Neural progenitor cell (in vitro differentiated cells): ENCODE data around the gene KLHL30. TPM values are rescaled to one million over a fixed set of nuclear protein-coding genes. Genes with fewer than 3 reads are reported as not detected.
A peak's percentile ranks its signal among the peaks of the same experiment; 100 is the strongest.

Experiments used
- DNase-seq: peaks from one replicate; pipeline ENCODE4 v3.0.0-alpha.2; 2016; ENCODE audit warnings: low spot score
- H2AFZ ChIP-seq: fragments of 200-600 bp; sonication (generic); replicated peaks from 2 replicates; pipeline ENCODE4 v1.6.1; 2016; ENCODE audit warnings: antibody characterized with exemption
- H3F3A ChIP-seq: fragments of 200-600 bp; sonication (generic); 2 replicates; pipeline ENCODE4 v1.6.1; 2016; ENCODE audit warnings: antibody characterized with exemption, low read depth
- H3K27ac ChIP-seq: fragments of 200-600 bp; sonication (generic); 2 replicates; pipeline ENCODE4 v1.5.1; 2016; ENCODE audit warnings: mild to moderate bottlenecking
- H3K27me3 ChIP-seq: fragments of 200-600 bp; sonication (generic); 2 replicates; pipeline ENCODE4 v1.6.1; 2016; ENCODE audit warnings: mild to moderate bottlenecking, moderate library complexity
- H3K36me3 ChIP-seq: fragments of 200-600 bp; sonication (generic); 2 replicates; pipeline ENCODE4 v1.5.1; 2016
- H3K4me1 ChIP-seq: fragments of 200-600 bp; sonication (generic); 2 replicates; pipeline ENCODE4 v1.6.1; 2016; ENCODE audit warnings: mixed run types
- H3K4me2 ChIP-seq: fragments of 200-600 bp; sonication (generic); 2 replicates; pipeline ENCODE4 v1.6.1; 2016
- H3K4me3 ChIP-seq: fragments of 200-600 bp; sonication (generic); 2 replicates; pipeline ENCODE4 v1.5.1; 2016
- H3K79me2 ChIP-seq: fragments of 200-600 bp; sonication (generic); 2 replicates; pipeline ENCODE4 v1.6.1; 2016; ENCODE audit warnings: low read depth
- H3K9ac ChIP-seq: fragments of 200-600 bp; sonication (generic); 2 replicates; pipeline ENCODE4 v1.6.1; 2016
- H3K9me3 ChIP-seq: fragments of 200-600 bp; sonication (generic); 2 replicates; pipeline ENCODE4 v1.5.1; 2016; ENCODE audit warnings: low read depth
- H4K20me1 ChIP-seq: fragments of 200-600 bp; sonication (generic); 2 replicates; pipeline ENCODE4 v1.6.1; 2016; ENCODE audit warnings: low read depth
- H3K27ac Mint-ChIP-seq: 3 replicates; pipeline ENCODE4 v1.8.0; 2021; ENCODE audit warnings: mixed read lengths
- H3K27me3 Mint-ChIP-seq: 2 replicates; pipeline ENCODE4 v1.8.0; 2022; ENCODE audit warnings: low read depth, mild to moderate bottlenecking, inconsistent platforms, moderate library complexity, mixed read lengths; ENCODE audit not compliant: insufficient read depth
- H3K36me3 Mint-ChIP-seq: 3 replicates; pipeline ENCODE4 v1.8.0; 2021; ENCODE audit warnings: mixed read lengths
- H3K4me1 Mint-ChIP-seq: 3 replicates; pipeline ENCODE4 v1.8.0; 2021; ENCODE audit warnings: mixed read lengths
- H3K4me3 Mint-ChIP-seq: 3 replicates; pipeline ENCODE4 v1.8.0; 2021; ENCODE audit warnings: mild to moderate bottlenecking, moderate library complexity, mixed read lengths
- H3K9me3 Mint-ChIP-seq: 3 replicates; pipeline ENCODE4 v1.8.0; 2020; ENCODE audit warnings: mixed read lengths
- CTCF ChIP-seq: fragments of 200-600 bp; sonication (generic); IDR thresholded peaks from 2 replicates; pipeline ENCODE4 v1.5.1; 2017; ENCODE audit warnings: antibody characterized with exemption, mild to moderate bottlenecking
- EZH2 ChIP-seq: fragments of 200-600 bp; sonication (generic); IDR thresholded peaks from 2 replicates; pipeline ENCODE4 v1.6.1; 2017; ENCODE audit warnings: antibody characterized with exemption, mild to moderate bottlenecking, moderate library complexity
- EZH2phosphoT487 ChIP-seq: fragments of 200-600 bp; sonication (generic); IDR thresholded peaks from 2 replicates; pipeline ENCODE4 v1.6.1; 2017; ENCODE audit warnings: antibody characterized with exemption
- total RNA-seq: library from RNA; depleted of rRNA; stranded (reverse); fragments of >200 nt; gene quantifications from 2 replicates; pipeline ENCODE4 v1.2.3, GENCODE V29; 2015; ENCODE audit warnings: low replicate concordance

The KLHL30 gene
- total RNA-seq, 1 donor from 2014 or later = not detected

GRCh38 chr2:238120463-238121298 lies 17.8 kb upstream of the KLHL30 start:
- H3K4me1 Mint-ChIP-seq = no peaks in the 10 kb centered on the region
- TF ChIP-seq CTCF (peak; percentile 38), EZH2 (no peak), EZH2phosphoT487 (no peak)
- peak overlapping the region; percentile 42 for H2AFZ ChIP-seq
- peaks cover 14% of the 10 kb centered on the region for H3K27me3 ChIP-seq
- no peak overlapping the region for H3K27ac Mint-ChIP-seq
- H3K36me3 ChIP-seq = no peaks in the 10 kb centered on the region
- H3K4me3 Mint-ChIP-seq = no peak overlapping the region
- peaks cover 7% of the 10 kb centered on the region for H3K4me1 ChIP-seq
- H4K20me1 ChIP-seq = no peaks in the 10 kb centered on the region
- H3F3A ChIP-seq = no peaks in the 10 kb centered on the region
- no peak overlapping the region for H3K27ac ChIP-seq
- no peaks in the 10 kb centered on the region for H3K79me2 ChIP-seq
- peak; percentile 63 for DNase-seq
- H3K27me3 Mint-ChIP-seq = peaks cover 7% of the 10 kb centered on the region
- no peaks in the 10 kb centered on the region for H3K36me3 Mint-ChIP-seq
- H3K9me3 Mint-ChIP-seq = peaks cover 4% of the 10 kb centered on the region
- H3K9me3 ChIP-seq = no peaks in the 10 kb centered on the region
- no peak overlapping the region for H3K4me3 ChIP-seq
- H3K4me2 ChIP-seq = peak overlapping the region; percentile 31
- H3K9ac ChIP-seq = no peak overlapping the region

GRCh38 chr2:238121511-238122286 lies 16.8 kb upstream of the KLHL30 start:
- no peak for DNase-seq
- peaks cover 4% of the 10 kb centered on the region for H3K9me3 Mint-ChIP-seq
- no peak overlapping the region for H3K9ac ChIP-seq

More at GRCh38 chr2:238121511-238122286, 16.8 kb upstream of the KLHL30 start:
- Histone ChIP-seq H3K27me3 (peaks cover 14% of the 10 kb centered on the region), H3K9me3 (no peaks in the 10 kb centered on the region), H3K4me1 (peaks cover 7% of the 10 kb centered on the region), H3K79me2 (no peaks in the 10 kb centered on the region), H3K27ac (no peak overlapping the region), H3F3A (peaks cover 8% of the 10 kb centered on the region), H3K4me2 (no peak overlapping the region), H3K36me3 (no peaks in the 10 kb centered on the region), H4K20me1 (no peaks in the 10 kb centered on the region), H2AFZ (no peak overlapping the region), H3K4me3 (no peak overlapping the region)
- H3K4me3 Mint-ChIP-seq = no peak overlapping the region
- TF ChIP-seq CTCF (no peak), EZH2 (no peak)
- peaks cover 7% of the 10 kb centered on the region for H3K27me3 Mint-ChIP-seq
- no peaks in the 10 kb centered on the region for H3K4me1 Mint-ChIP-seq
- H3K36me3 Mint-ChIP-seq = no peaks in the 10 kb centered on the region
- H3K27ac Mint-ChIP-seq = no peak overlapping the region
